HepG2 (cell line): Measurements from ENCODE around the gene HINT2. TPM values are rescaled to one million over a fixed set of nuclear protein-coding genes. Genes with fewer than 3 reads are reported as not detected.

Source experiments
- CENPX ChIP-seq: sonication (generic); formaldehyde crosslinking; IDR thresholded peaks from 2 replicates; pipeline ENCODE4 v1.9.0; 2021; ENCODE audit warnings: mild to moderate bottlenecking, missing genetic modification reagents, moderate library complexity
- CHD4 ChIP-seq: fragments of 200-600 bp; sonication (generic); IDR thresholded peaks from 2 replicates; pipeline ENCODE4 v1.7.0; 2017; ENCODE audit warnings: mild to moderate bottlenecking, low read length, borderline replicate concordance
- KMT2B ChIP-seq: IDR thresholded peaks from 2 replicates; pipeline ENCODE4 v1.6.1; 2016; ENCODE audit warnings: missing genetic modification reagents, missing compliant biosample characterization
- NCOR1 ChIP-seq: fragments of 200-600 bp; sonication (generic); IDR thresholded peaks from 2 replicates; pipeline ENCODE4 v1.7.0; 2017; ENCODE audit warnings: antibody characterized with exemption, low read length, borderline replicate concordance
- NFYB ChIP-seq: sonication (generic); formaldehyde crosslinking; IDR thresholded peaks from 2 replicates; pipeline ENCODE4 v1.4.0; 2020; ENCODE audit warnings: missing genetic modification reagents
- NFYC ChIP-seq: IDR thresholded peaks from 2 replicates; pipeline ENCODE4 v1.6.1; 2016; ENCODE audit warnings: missing genetic modification reagents, missing compliant biosample characterization
- NRL ChIP-seq: sonication (generic); formaldehyde crosslinking; IDR thresholded peaks from 2 replicates; pipeline ENCODE4 v1.5.0; 2020; ENCODE audit warnings: missing genetic modification reagents, mild to moderate bottlenecking, moderate library complexity, borderline replicate concordance
- RNF2 ChIP-seq: fragments of 450-650 bp; conservative IDR thresholded peaks from 2 replicates; pipeline ENCODE4 v1.6.1; 2016; ENCODE audit warnings: low read depth
- ZNF263 ChIP-seq: sonication (generic); formaldehyde crosslinking; IDR thresholded peaks from 2 replicates; pipeline ENCODE4 v1.4.0; 2020; ENCODE audit warnings: missing genetic modification reagents
- ZNF484 ChIP-seq: sonication (generic); formaldehyde crosslinking; IDR thresholded peaks from 2 replicates; pipeline ENCODE4 v1.5.1; 2020; ENCODE audit warnings: mild to moderate bottlenecking, low read depth, missing genetic modification reagents, borderline replicate concordance
- ZNF605 ChIP-seq: sonication (generic); formaldehyde crosslinking; IDR thresholded peaks from 2 replicates; pipeline ENCODE4 v1.8.0; 2022; ENCODE audit warnings: mild to moderate bottlenecking, missing genetic modification reagents
- polyA plus RNA-seq, 8 experiments: library from polyadenylated mRNA; depleted of rRNA in 3 of 8; stranded (reverse) in 7 of 8; unstranded in 1 of 8; fragments of >200 nt; fragmentation: Illumina TruSeq in 4 of 8; extraction: Trizol in 4 of 8; gene quantifications; 2 replicates each; pipeline versions ENCODE4 v1.2.1 to v1.2.3, GENCODE V29; 2011 to 2016; ENCODE audit warnings: low read depth in 4 of 8, missing spikeins in 1 of 8, mixed read lengths in 1 of 8; ENCODE audit not compliant: insufficient read depth in 1 of 8
- total RNA-seq, 5 experiments: library from RNA; depleted of rRNA; stranded (reverse); fragments of >200 nt; fragmentation: Illumina TruSeq; extraction: Trizol; gene quantifications; 2 replicates each; pipeline ENCODE4 v1.2.3, GENCODE V29; 2016; ENCODE audit warnings: low read depth in 1 of 5
- TF ChIP-seq, protein P1 (sequence below): sonication (generic); formaldehyde crosslinking; IDR thresholded peaks from 2 replicates; pipeline ENCODE4 v1.8.0; 2022; ENCODE audit warnings: mild to moderate bottlenecking, missing genetic modification reagents, borderline replicate concordance
- TF ChIP-seq, protein P2 (sequence below): sonication (generic); formaldehyde crosslinking; IDR thresholded peaks from 2 replicates; pipeline ENCODE4 v1.5.0; 2020; ENCODE audit warnings: mild to moderate bottlenecking, missing genetic modification reagents
- TF ChIP-seq, protein P3 (sequence below): sonication (generic); formaldehyde crosslinking; IDR thresholded peaks from 2 replicates; pipeline ENCODE4 v1.8.0; 2022; ENCODE audit warnings: missing genetic modification reagents, mild to moderate bottlenecking, borderline replicate concordance
- TF ChIP-seq, protein P4 (sequence below): sonication (generic); formaldehyde crosslinking; IDR thresholded peaks from 2 replicates; pipeline ENCODE4 v1.8.0; 2022; ENCODE audit warnings: low read depth, missing genetic modification reagents
- TF ChIP-seq, protein P5 (sequence below): sonication (generic); formaldehyde crosslinking; IDR thresholded peaks from 2 replicates; pipeline ENCODE4 v1.5.1; 2020; ENCODE audit warnings: missing genetic modification reagents, mild to moderate bottlenecking, borderline replicate concordance

HINT2 gene
- total and polyA plus RNA-seq, 2 of the 13 experiments (the other 11 are each of a cell fraction or from before 2014, with no cell fraction given) = 37.9 to 56.2 TPM

DNA sequence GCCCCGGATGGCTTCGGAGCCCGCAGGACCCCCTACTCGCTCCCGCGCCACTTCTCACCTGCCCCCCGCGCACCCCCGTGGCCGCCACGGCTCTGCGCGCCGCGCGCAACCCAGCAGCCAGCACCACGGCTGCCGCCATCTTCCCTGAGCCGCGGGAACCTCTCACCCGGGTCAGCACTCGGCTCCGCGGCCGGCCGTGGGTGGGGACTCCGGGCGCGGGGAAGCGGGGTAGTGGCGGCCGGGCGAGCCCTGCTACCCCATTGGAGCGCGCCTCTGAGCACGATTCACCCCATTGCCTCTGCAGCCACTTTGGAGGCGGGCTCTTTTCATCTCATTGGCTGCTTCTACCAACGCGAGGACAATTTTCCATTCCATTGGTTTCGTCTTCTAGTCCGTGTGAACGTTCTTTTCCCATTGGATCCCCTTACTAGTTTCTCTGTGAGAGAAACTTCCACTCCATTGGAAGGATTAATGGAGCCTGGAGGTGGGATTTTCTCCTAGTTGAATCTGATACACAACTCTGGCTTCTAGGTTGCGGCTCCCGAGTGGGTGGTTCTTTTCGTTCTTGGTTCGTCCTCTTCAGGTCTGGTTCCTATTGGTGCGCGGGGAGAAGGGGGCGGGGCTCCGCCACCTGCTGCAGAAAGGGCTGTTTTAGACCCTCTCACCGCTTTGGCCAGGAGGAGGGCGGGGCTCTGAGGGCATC lies at the start of gene HINT2 (continued):
- TF ChIP-seq, protein P1, sequence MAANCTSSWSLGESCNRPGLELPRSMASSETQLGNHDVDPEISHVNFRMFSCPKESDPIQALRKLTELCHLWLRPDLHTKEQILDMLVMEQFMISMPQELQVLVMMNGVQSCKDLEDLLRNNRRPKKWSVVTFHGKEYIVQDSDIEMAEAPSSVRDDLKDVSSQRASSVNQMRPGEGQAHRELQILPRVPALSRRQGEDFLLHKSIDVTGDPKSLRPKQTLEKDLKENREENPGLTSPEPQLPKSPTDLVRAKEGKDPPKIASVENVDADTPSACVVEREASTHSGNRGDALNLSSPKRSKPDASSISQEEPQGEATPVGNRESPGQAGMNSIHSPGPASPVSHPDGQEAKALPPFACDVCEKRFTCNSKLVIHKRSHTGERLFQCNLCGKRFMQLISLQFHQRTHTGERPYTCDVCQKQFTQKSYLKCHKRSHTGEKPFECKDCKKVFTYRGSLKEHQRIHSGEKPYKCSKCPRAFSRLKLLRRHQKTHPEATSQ (CRISPR knock-in tag) = 0 out of 2 replicates have a peak, but pooled peaks have one; percentile 33
- TF ChIP-seq RNF2 = peak; percentile 45; the same call in 1 of the 2 replicates
- TF ChIP-seq, protein P2, sequence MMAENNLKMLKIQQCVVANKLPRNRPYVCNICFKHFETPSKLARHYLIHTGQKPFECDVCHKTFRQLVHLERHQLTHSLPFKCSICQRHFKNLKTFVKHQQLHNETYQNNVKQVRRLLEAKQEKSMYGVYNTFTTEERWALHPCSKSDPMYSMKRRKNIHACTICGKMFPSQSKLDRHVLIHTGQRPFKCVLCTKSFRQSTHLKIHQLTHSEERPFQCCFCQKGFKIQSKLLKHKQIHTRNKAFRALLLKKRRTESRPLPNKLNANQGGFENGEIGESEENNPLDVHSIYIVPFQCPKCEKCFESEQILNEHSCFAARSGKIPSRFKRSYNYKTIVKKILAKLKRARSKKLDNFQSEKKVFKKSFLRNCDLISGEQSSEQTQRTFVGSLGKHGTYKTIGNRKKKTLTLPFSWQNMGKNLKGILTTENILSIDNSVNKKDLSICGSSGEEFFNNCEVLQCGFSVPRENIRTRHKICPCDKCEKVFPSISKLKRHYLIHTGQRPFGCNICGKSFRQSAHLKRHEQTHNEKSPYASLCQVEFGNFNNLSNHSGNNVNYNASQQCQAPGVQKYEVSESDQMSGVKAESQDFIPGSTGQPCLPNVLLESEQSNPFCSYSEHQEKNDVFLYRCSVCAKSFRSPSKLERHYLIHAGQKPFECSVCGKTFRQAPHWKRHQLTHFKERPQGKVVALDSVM (CRISPR knock-in tag) = 0 out of 2 replicates have a peak, but pooled peaks have one; percentile 23
- TF ChIP-seq NFYC (CRISPR knock-in tag) = peak; percentile 89
- peak; percentile 94 for TF ChIP-seq NRL (CRISPR knock-in tag)
- TF ChIP-seq, protein P3, sequence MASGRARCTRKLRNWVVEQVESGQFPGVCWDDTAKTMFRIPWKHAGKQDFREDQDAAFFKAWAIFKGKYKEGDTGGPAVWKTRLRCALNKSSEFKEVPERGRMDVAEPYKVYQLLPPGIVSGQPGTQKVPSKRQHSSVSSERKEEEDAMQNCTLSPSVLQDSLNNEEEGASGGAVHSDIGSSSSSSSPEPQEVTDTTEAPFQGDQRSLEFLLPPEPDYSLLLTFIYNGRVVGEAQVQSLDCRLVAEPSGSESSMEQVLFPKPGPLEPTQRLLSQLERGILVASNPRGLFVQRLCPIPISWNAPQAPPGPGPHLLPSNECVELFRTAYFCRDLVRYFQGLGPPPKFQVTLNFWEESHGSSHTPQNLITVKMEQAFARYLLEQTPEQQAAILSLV (CRISPR knock-in tag) = peak; percentile 76; the same call in 1 of the 2 replicates
- peak; percentile 89 for TF ChIP-seq NFYB (CRISPR knock-in tag)
- TF ChIP-seq KMT2B = no peak
- TF ChIP-seq ZNF263 (CRISPR knock-in tag) = peak; percentile 50; the same call in 1 of the 2 replicates
- TF ChIP-seq NCOR1 = peak; percentile 44; the same call in 1 of the 2 replicates
- TF ChIP-seq, protein P4, sequence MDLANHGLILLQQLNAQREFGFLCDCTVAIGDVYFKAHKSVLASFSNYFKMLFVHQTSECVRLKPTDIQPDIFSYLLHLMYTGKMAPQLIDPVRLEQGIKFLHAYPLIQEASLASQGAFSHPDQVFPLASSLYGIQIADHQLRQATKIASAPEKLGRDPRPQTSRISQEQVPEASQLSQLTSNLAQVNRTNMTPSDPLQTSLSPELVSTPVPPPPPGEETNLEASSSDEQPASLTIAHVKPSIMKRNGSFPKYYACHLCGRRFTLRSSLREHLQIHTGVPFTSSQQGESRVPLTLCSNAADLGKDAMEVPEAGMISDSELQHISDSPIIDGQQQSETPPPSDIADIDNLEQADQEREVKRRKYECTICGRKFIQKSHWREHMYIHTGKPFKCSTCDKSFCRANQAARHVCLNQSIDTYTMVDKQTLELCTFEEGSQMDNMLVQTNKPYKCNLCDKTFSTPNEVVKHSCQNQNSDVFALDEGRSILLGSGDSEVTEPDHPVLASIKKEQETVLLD (CRISPR knock-in tag) = 0 out of 2 replicates have a peak, but pooled peaks have one; percentile 62
- no peak for TF ChIP-seq ZNF484
- TF ChIP-seq, protein P5, sequence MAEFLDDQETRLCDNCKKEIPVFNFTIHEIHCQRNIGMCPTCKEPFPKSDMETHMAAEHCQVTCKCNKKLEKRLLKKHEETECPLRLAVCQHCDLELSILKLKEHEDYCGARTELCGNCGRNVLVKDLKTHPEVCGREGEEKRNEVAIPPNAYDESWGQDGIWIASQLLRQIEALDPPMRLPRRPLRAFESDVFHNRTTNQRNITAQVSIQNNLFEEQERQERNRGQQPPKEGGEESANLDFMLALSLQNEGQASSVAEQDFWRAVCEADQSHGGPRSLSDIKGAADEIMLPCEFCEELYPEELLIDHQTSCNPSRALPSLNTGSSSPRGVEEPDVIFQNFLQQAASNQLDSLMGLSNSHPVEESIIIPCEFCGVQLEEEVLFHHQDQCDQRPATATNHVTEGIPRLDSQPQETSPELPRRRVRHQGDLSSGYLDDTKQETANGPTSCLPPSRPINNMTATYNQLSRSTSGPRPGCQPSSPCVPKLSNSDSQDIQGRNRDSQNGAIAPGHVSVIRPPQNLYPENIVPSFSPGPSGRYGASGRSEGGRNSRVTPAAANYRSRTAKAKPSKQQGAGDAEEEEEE (CRISPR knock-in tag) = no peak
- TF ChIP-seq CENPX (CRISPR knock-in tag) = no peak
- TF ChIP-seq ZNF605 = peak; percentile 15
- no peak for TF ChIP-seq CHD4
